MM.1S (cell line): Measurements from ENCODE around the gene RASA1.

ENCODE experiments used
- EZH2 ChIP-seq: fragments of 300-600 bp; sonication (generic); optimal IDR thresholded peaks from 2 replicates; pipeline ENCODE3; 2017; ENCODE audit warnings: low read depth, mild to moderate bottlenecking, antibody characterized with exemption, low read length, mixed read lengths
- EZH2phosphoT487 ChIP-seq: fragments of 300-600 bp; sonication (generic); IDR thresholded peaks from 2 replicates; pipeline ENCODE4 v1.6.1; 2018; ENCODE audit warnings: antibody characterized with exemption, low read length
- TF ChIP-seq, protein P1 (sequence below): fragments of 300-600 bp; sonication (generic); IDR thresholded peaks from 2 replicates; pipeline ENCODE4 v1.5.1; 2016; ENCODE audit warnings: antibody characterized with exemption, low read length, mixed read lengths

DNA sequence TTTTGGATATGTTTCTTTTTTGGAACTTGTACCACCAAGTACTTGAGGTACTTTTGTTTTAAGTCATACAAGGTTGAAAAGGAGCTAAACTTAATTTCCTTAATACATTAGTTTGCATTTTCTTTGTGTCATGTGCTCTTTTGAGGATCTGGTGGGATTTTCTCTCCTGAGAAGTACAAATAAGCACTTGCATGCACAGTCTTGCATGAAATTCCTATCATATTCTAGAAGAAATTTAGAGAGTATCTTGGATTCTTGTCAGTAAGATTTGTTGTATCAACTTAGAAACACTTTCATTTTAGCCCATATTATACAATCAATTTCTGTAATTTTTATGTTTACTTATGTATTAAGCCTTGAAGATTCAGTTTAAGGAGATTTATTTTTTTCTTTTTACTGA is 80.2 kb downstream of the RASA1 start:
- TF ChIP-seq, protein P1, sequence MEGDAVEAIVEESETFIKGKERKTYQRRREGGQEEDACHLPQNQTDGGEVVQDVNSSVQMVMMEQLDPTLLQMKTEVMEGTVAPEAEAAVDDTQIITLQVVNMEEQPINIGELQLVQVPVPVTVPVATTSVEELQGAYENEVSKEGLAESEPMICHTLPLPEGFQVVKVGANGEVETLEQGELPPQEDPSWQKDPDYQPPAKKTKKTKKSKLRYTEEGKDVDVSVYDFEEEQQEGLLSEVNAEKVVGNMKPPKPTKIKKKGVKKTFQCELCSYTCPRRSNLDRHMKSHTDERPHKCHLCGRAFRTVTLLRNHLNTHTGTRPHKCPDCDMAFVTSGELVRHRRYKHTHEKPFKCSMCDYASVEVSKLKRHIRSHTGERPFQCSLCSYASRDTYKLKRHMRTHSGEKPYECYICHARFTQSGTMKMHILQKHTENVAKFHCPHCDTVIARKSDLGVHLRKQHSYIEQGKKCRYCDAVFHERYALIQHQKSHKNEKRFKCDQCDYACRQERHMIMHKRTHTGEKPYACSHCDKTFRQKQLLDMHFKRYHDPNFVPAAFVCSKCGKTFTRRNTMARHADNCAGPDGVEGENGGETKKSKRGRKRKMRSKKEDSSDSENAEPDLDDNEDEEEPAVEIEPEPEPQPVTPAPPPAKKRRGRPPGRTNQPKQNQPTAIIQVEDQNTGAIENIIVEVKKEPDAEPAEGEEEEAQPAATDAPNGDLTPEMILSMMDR = no peak
- TF ChIP-seq EZH2 (no peak), EZH2phosphoT487 (no peak)
